HepG2 (cell line): ENCODE results near the gene PSPH. TPM values are rescaled to one million over a fixed set of nuclear protein-coding genes. Genes with fewer than 3 reads are reported as not detected.

Experiments
- AGO2 ChIP-seq: fragments of 200-400 bp; formaldehyde crosslinking; optimal IDR thresholded peaks from 2 replicates; pipeline ENCODE3; 2017; ENCODE audit warnings: mild to moderate bottlenecking, low read depth, low read length, moderate library complexity
- CAMTA2 ChIP-seq: sonication (generic); formaldehyde crosslinking; IDR thresholded peaks from 2 replicates; pipeline ENCODE4 v1.4.0; 2020; ENCODE audit warnings: mild to moderate bottlenecking, missing genetic modification reagents, borderline replicate concordance
- CENPX ChIP-seq: sonication (generic); formaldehyde crosslinking; IDR thresholded peaks from 2 replicates; pipeline ENCODE4 v1.9.0; 2021; ENCODE audit warnings: mild to moderate bottlenecking, missing genetic modification reagents, moderate library complexity
- CREB1 ChIP-seq, 2 experiments: fragments of 450-650 bp in 1 of 2; IDR thresholded peaks; 2 replicates each; pipeline ENCODE4 v1.6.1; 2016 to 2017; ENCODE audit warnings: control low read depth in 1 of 2, mild to moderate bottlenecking in 1 of 2, missing compliant biosample characterization in 1 of 2, missing genetic modification characterization in 1 of 2
- CSRNP2 ChIP-seq: sonication (generic); formaldehyde crosslinking; conservative IDR thresholded peaks from 2 replicates; pipeline ENCODE4 v1.8.0; 2022; ENCODE audit warnings: low read depth, missing genetic modification reagents
- FOXA1 ChIP-seq, 2 experiments: fragments of 450-650 bp in 1 of 2; sonication (generic) in 1 of 2; formaldehyde crosslinking in 1 of 2; IDR thresholded peaks; 2 replicates each; pipeline versions ENCODE4 v1.4.0 to v1.6.1; 2016 to 2020; ENCODE audit warnings: missing genetic modification reagents in 1 of 2
- FOXK1 ChIP-seq: sonication (generic); formaldehyde crosslinking; IDR thresholded peaks from 2 replicates; pipeline ENCODE4 v1.4.0; 2020; ENCODE audit warnings: low read depth, missing genetic modification reagents, borderline replicate concordance
- IRF2 ChIP-seq: IDR thresholded peaks from 2 replicates; pipeline ENCODE4 v1.6.1; 2018; ENCODE audit warnings: missing genetic modification reagents, missing compliant biosample characterization
- NCOA2 ChIP-seq: sonication (generic); formaldehyde crosslinking; IDR thresholded peaks from 2 replicates; pipeline ENCODE4 v1.8.0; 2022; ENCODE audit warnings: inconsistent platforms
- PHF20 ChIP-seq: sonication (generic); formaldehyde crosslinking; IDR thresholded peaks from 2 replicates; pipeline ENCODE4 v1.5.0; 2020; ENCODE audit warnings: mild to moderate bottlenecking, missing genetic modification reagents
- RXRB ChIP-seq: IDR thresholded peaks from 2 replicates; pipeline ENCODE4 v1.6.1; 2016; ENCODE audit warnings: borderline replicate concordance, missing genetic modification reagents, missing compliant biosample characterization
- SIN3A ChIP-seq: IDR thresholded peaks from 2 replicates; pipeline ENCODE4 v1.6.1; 2011; ENCODE audit warnings: low read depth, mild to moderate bottlenecking, control low read depth, low read length, borderline replicate concordance
- TBP ChIP-seq: sonication (generic); formaldehyde crosslinking; IDR thresholded peaks from 2 replicates; pipeline ENCODE4 v1.5.0; 2020; ENCODE audit warnings: missing genetic modification reagents
- TFDP1 ChIP-seq: IDR thresholded peaks from 2 replicates; pipeline ENCODE4 v1.6.1; 2016; ENCODE audit warnings: missing compliant biosample characterization, missing genetic modification reagents, borderline replicate concordance
- THRA ChIP-seq: sonication (generic); formaldehyde crosslinking; IDR thresholded peaks from 2 replicates; pipeline ENCODE4 v1.4.0; 2020; ENCODE audit warnings: missing genetic modification reagents, borderline replicate concordance
- ZNF451 ChIP-seq: sonication (generic); formaldehyde crosslinking; IDR thresholded peaks from 2 replicates; pipeline ENCODE4 v1.5.0; 2020; ENCODE audit warnings: mild to moderate bottlenecking, missing genetic modification reagents
- ZNF547 ChIP-seq: sonication (generic); formaldehyde crosslinking; IDR thresholded peaks from 2 replicates; pipeline ENCODE4 v1.5.1; 2020; ENCODE audit warnings: mild to moderate bottlenecking, missing genetic modification reagents
- polyA plus RNA-seq, 8 experiments: library from polyadenylated mRNA; depleted of rRNA in 3 of 8; stranded (reverse) in 7 of 8; unstranded in 1 of 8; fragments of >200 nt; fragmentation: Illumina TruSeq in 4 of 8; extraction: Trizol in 4 of 8; gene quantifications; 2 replicates each; pipeline versions ENCODE4 v1.2.1 to v1.2.3, GENCODE V29; 2011 to 2016; ENCODE audit warnings: low read depth in 4 of 8, missing spikeins in 1 of 8, mixed read lengths in 1 of 8; ENCODE audit not compliant: insufficient read depth in 1 of 8
- total RNA-seq, 5 experiments: library from RNA; depleted of rRNA; stranded (reverse); fragments of >200 nt; fragmentation: Illumina TruSeq; extraction: Trizol; gene quantifications; 2 replicates each; pipeline ENCODE4 v1.2.3, GENCODE V29; 2016; ENCODE audit warnings: low read depth in 1 of 5

Gene PSPH
- total and polyA plus RNA-seq, 2 of the 13 experiments (the other 11 are each of a cell fraction or from before 2014, with no cell fraction given): 85.5 to 124 TPM

- TF ChIP-seq CSRNP2 (CRISPR knock-in tag) (no peak), PHF20 (CRISPR knock-in tag) (no peak), TBP (no peak), CENPX (CRISPR knock-in tag) (no peak), AGO2 (no peak), ZNF451 (CRISPR knock-in tag) (no peak), THRA (CRISPR knock-in tag) (peak; percentile 92), RXRB (CRISPR knock-in tag) (peak; percentile 96), NCOA2 (peak; percentile 96), CAMTA2 (CRISPR knock-in tag) (no peak), FOXA1 (IDR thresholded peaks at IDR 0.05) (no peak), FOXA1 (CRISPR knock-in tag; IDR thresholded peaks at IDR 0.05) (no peak; the same call in 1 of the 2 replicates), SIN3A (peak; percentile 41; the same call in 1 of the 2 replicates), CREB1 (IDR thresholded peaks at IDR 0.05) (0 out of 2 replicates have a peak, but pooled peaks have one; percentile 14), CREB1 (CRISPR knock-in tag; IDR thresholded peaks at IDR 0.05) (peak; percentile 76), IRF2 (CRISPR knock-in tag) (peak; percentile 93), TFDP1 (CRISPR knock-in tag) (0 out of 2 replicates have a peak, but pooled peaks have one; percentile 28), ZNF547 (CRISPR knock-in tag) (no peak), FOXK1 (CRISPR knock-in tag) (peak; percentile 90)
These were observed 44.0 kb downstream of the PSPH start (continued) for GRCh38 chr7:56007167-56007652.
